K562 (cell line): ENCODE results near the gene C1orf116. TPM values are rescaled to one million over a fixed set of nuclear protein-coding genes. Genes with fewer than 3 reads are reported as not detected.
A peak's percentile ranks its signal among the peaks of the same experiment; 100 is the strongest.

Experiments
- CREM ChIP-seq: IDR thresholded peaks from 2 replicates; pipeline ENCODE4 v1.6.1; 2014; ENCODE audit warnings: antibody characterized with exemption, low read depth
- MEF2A ChIP-seq: IDR thresholded peaks from 2 replicates; pipeline ENCODE4 v1.6.1; 2011; ENCODE audit warnings: low read depth, mild to moderate bottlenecking, low read length, moderate library complexity; ENCODE audit not compliant: control insufficient read depth
- MYC ChIP-seq, 2 experiments: fragments of 250-450 bp in 1 of 2; sonication (Bioruptor Pico) in 1 of 2; IDR thresholded peaks; 2 replicates each; pipeline versions ENCODE4 v1.5.1 to v1.6.1; 2012 to 2021; ENCODE audit warnings: low read depth in 2 of 2, borderline replicate concordance in 1 of 2, improper control_type of control experiment in 1 of 2, low read length in 1 of 2, mild to moderate bottlenecking in 1 of 2, moderate library complexity in 1 of 2
- NFIC ChIP-seq: fragments of 450-650 bp; IDR thresholded peaks from 2 replicates; pipeline ENCODE4 v1.6.1; 2017; ENCODE audit warnings: mild to moderate bottlenecking, inconsistent platforms
- NFYB ChIP-seq: IDR thresholded peaks from 2 replicates; pipeline ENCODE4 v1.6.1; 2011; ENCODE audit warnings: mild to moderate bottlenecking, moderate library complexity; ENCODE audit not compliant: insufficient read length; ENCODE audit errors: extremely low read depth
- PRMT5 ChIP-seq: sonication (generic); formaldehyde crosslinking; IDR thresholded peaks from 2 replicates; pipeline ENCODE4 v1.5.0; 2020; ENCODE audit warnings: missing genetic modification reagents
- RBM15 ChIP-seq: fragments of 200-400 bp; formaldehyde crosslinking; IDR thresholded peaks from 2 replicates; pipeline ENCODE4 v1.6.1; 2018; ENCODE audit warnings: mild to moderate bottlenecking, low read length, moderate library complexity; ENCODE audit not compliant: insufficient read depth
- SIN3A ChIP-seq, 2 experiments: fragments of 150-350 bp in 1 of 2; IDR thresholded peaks; 2 replicates each; pipeline ENCODE4 v1.6.1; 2011 to 2016; ENCODE audit warnings: borderline replicate concordance in 2 of 2, low read depth in 2 of 2, low read length in 2 of 2, mild to moderate bottlenecking in 2 of 2, moderate library complexity in 2 of 2; ENCODE audit not compliant: control insufficient read depth in 1 of 2
- SREBF2 ChIP-seq: sonication (generic); formaldehyde crosslinking; IDR thresholded peaks from 2 replicates; pipeline ENCODE4 v1.4.0; 2020; ENCODE audit warnings: mild to moderate bottlenecking, missing genetic modification reagents
- ZZZ3 ChIP-seq: fragments of 450-650 bp; IDR thresholded peaks from 2 replicates; pipeline ENCODE4 v1.6.1; 2016; ENCODE audit warnings: antibody characterized with exemption, mild to moderate bottlenecking, moderate library complexity
- polyA plus RNA-seq, 8 experiments: library from polyadenylated mRNA; depleted of rRNA in 4 of 8; stranded (reverse) in 5 of 8; unstranded in 3 of 8; fragments of >200 nt; fragmentation: Nextera tagmentation in 2 of 8; fragmentation: Illumina TruSeq in 1 of 8; extraction: Ambion mirVana in 2 of 8; extraction: Trizol in 1 of 8; gene quantifications; 2 replicates each; pipeline versions ENCODE4 v1.2.1 to v1.2.3, GENCODE V29; 2011 to 2014; ENCODE audit warnings: inconsistent platforms in 1 of 8, missing spikeins in 1 of 8
- total RNA-seq, 7 experiments: library from RNA; depleted of rRNA in 6 of 7; stranded (reverse); fragments of >200 nt in 6 of 7; fragmentation: Illumina TruSeq in 2 of 7; extraction: Trizol in 2 of 7; gene quantifications; 2 replicates each; pipeline versions ENCODE4 v1.2.1 to v1.2.3, GENCODE V29; 2011 to 2021; ENCODE audit warnings: low replicate concordance in 1 of 7
- TF ChIP-seq, protein P1 (sequence below): fragments of 450-650 bp; IDR thresholded peaks from 2 replicates; pipeline ENCODE4 v1.6.1; 2016; ENCODE audit warnings: mild to moderate bottlenecking, moderate library complexity
- TF ChIP-seq, protein P2 (sequence below): sonication (generic); formaldehyde crosslinking; IDR thresholded peaks from 2 replicates; pipeline ENCODE4 v1.8.0; 2022; ENCODE audit warnings: mild to moderate bottlenecking, missing genetic modification reagents, borderline replicate concordance

C1orf116 gene
- total and polyA plus RNA-seq, 9 of the 15 experiments (the other 6 are each of a cell fraction or from before 2014, with no cell fraction given): 0.62 to 3.0 (median 0.95) TPM

DNA sequence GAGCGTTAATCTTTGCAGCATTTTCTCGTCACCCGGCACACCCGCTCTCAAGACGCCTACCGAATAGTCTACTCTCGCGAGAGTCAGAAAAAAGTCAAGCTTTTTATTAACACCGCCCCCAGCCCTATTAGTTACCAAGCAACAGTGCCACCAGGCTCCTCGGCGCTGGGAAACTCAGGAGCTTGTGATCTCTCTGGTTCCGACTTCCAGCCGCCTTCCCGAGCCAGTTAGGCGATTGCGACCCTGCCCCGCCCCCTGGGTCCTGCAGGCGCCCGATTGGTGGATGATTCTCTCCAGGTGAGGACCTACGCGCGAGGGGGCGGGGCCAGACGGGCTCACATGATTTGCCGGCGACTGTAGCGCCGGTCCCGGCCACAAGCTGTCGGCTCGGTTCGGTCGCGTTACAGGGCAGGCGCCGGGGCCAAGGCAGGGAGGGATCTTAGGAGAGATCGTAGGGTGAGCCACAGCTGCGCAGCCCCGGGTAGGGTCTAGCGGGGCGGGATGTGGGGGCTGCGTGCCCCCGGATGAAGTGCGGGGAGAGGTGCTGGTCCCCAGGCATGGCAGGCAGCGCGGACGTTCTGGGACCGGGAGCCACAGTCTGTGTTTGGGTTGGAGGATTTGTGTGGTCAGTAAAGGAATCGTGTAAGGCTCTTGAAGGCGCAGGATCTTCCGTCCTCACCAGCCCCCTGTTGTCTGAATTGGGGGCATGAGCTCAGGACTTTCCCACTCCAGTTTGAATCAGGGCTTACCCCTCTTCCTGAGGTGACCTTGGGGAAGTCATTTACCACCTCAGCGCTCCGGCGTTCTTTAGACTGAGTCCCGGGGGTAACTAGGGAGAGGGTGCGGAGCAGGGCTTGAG lies 20.6 kb upstream of the C1orf116 start, which contains the start of gene PFKFB2 (continued):
- TF ChIP-seq SIN3A (IDR thresholded peaks at IDR 0.05; ENCODE audit: borderline replicate concordance in 2 of 2, control insufficient read depth in 1 of 2, low read depth in 2 of 2, low read length in 2 of 2) (peak in 1 of 2 experiments; percentile 49; a peak in 1 of 4 replicates), NFIC (no peak; the same call in 1 of the 2 replicates), PRMT5 (CRISPR knock-in tag) (no peak), CREM (peak; percentile 83), RBM15 (no peak), MYC (IDR thresholded peaks at IDR 0.05; ENCODE audit: low read depth, low read length) (peak; percentile 57), MYC (CRISPR knock-in tag; IDR thresholded peaks at IDR 0.05; ENCODE audit: borderline replicate concordance, low read depth) (no peak), SREBF2 (no peak), NFYB (peak; percentile 36), ZZZ3 (no peak), MEF2A (0 out of 2 replicates have a peak, but pooled peaks have one; percentile 6)
- TF ChIP-seq, protein P1, sequence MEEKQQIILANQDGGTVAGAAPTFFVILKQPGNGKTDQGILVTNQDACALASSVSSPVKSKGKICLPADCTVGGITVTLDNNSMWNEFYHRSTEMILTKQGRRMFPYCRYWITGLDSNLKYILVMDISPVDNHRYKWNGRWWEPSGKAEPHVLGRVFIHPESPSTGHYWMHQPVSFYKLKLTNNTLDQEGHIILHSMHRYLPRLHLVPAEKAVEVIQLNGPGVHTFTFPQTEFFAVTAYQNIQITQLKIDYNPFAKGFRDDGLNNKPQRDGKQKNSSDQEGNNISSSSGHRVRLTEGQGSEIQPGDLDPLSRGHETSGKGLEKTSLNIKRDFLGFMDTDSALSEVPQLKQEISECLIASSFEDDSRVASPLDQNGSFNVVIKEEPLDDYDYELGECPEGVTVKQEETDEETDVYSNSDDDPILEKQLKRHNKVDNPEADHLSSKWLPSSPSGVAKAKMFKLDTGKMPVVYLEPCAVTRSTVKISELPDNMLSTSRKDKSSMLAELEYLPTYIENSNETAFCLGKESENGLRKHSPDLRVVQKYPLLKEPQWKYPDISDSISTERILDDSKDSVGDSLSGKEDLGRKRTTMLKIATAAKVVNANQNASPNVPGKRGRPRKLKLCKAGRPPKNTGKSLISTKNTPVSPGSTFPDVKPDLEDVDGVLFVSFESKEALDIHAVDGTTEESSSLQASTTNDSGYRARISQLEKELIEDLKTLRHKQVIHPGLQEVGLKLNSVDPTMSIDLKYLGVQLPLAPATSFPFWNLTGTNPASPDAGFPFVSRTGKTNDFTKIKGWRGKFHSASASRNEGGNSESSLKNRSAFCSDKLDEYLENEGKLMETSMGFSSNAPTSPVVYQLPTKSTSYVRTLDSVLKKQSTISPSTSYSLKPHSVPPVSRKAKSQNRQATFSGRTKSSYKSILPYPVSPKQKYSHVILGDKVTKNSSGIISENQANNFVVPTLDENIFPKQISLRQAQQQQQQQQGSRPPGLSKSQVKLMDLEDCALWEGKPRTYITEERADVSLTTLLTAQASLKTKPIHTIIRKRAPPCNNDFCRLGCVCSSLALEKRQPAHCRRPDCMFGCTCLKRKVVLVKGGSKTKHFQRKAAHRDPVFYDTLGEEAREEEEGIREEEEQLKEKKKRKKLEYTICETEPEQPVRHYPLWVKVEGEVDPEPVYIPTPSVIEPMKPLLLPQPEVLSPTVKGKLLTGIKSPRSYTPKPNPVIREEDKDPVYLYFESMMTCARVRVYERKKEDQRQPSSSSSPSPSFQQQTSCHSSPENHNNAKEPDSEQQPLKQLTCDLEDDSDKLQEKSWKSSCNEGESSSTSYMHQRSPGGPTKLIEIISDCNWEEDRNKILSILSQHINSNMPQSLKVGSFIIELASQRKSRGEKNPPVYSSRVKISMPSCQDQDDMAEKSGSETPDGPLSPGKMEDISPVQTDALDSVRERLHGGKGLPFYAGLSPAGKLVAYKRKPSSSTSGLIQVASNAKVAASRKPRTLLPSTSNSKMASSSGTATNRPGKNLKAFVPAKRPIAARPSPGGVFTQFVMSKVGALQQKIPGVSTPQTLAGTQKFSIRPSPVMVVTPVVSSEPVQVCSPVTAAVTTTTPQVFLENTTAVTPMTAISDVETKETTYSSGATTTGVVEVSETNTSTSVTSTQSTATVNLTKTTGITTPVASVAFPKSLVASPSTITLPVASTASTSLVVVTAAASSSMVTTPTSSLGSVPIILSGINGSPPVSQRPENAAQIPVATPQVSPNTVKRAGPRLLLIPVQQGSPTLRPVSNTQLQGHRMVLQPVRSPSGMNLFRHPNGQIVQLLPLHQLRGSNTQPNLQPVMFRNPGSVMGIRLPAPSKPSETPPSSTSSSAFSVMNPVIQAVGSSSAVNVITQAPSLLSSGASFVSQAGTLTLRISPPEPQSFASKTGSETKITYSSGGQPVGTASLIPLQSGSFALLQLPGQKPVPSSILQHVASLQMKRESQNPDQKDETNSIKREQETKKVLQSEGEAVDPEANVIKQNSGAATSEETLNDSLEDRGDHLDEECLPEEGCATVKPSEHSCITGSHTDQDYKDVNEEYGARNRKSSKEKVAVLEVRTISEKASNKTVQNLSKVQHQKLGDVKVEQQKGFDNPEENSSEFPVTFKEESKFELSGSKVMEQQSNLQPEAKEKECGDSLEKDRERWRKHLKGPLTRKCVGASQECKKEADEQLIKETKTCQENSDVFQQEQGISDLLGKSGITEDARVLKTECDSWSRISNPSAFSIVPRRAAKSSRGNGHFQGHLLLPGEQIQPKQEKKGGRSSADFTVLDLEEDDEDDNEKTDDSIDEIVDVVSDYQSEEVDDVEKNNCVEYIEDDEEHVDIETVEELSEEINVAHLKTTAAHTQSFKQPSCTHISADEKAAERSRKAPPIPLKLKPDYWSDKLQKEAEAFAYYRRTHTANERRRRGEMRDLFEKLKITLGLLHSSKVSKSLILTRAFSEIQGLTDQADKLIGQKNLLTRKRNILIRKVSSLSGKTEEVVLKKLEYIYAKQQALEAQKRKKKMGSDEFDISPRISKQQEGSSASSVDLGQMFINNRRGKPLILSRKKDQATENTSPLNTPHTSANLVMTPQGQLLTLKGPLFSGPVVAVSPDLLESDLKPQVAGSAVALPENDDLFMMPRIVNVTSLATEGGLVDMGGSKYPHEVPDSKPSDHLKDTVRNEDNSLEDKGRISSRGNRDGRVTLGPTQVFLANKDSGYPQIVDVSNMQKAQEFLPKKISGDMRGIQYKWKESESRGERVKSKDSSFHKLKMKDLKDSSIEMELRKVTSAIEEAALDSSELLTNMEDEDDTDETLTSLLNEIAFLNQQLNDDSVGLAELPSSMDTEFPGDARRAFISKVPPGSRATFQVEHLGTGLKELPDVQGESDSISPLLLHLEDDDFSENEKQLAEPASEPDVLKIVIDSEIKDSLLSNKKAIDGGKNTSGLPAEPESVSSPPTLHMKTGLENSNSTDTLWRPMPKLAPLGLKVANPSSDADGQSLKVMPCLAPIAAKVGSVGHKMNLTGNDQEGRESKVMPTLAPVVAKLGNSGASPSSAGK: peak; percentile 84
- TF ChIP-seq, protein P2, sequence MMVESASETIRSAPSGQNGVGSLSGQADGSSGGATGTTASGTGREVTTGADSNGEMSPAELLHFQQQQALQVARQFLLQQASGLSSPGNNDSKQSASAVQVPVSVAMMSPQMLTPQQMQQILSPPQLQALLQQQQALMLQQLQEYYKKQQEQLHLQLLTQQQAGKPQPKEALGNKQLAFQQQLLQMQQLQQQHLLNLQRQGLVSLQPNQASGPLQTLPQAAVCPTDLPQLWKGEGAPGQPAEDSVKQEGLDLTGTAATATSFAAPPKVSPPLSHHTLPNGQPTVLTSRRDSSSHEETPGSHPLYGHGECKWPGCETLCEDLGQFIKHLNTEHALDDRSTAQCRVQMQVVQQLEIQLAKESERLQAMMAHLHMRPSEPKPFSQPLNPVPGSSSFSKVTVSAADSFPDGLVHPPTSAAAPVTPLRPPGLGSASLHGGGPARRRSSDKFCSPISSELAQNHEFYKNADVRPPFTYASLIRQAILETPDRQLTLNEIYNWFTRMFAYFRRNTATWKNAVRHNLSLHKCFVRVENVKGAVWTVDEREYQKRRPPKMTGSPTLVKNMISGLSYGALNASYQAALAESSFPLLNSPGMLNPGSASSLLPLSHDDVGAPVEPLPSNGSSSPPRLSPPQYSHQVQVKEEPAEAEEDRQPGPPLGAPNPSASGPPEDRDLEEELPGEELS (CRISPR knock-in tag): 0 out of 2 replicates have a peak, but pooled peaks have one; percentile 22
